ENCODE data around the gene ANKRD33B.
A peak's percentile ranks its signal among the peaks of the same experiment; 100 is the strongest.
"Not testable (repeated sequence)": the region's sequence is repeated elsewhere in the genome, so short reads cannot be mapped to it uniquely, and the experiment has no call there.

ANKRD33B gene

GRCh38 chr5:10556893-10557746 lies 6.8 kb upstream of the ANKRD33B start:
- Mint-ChIP-seq H3K9me3 (no peaks in the 10 kb centered on the region), H3K4me3 (no peak overlapping the region), H3K36me3 (ENCODE audit: low read depth) (no peaks in the 10 kb centered on the region), H3K4me1 (ENCODE audit: low read depth) (peaks cover 40% of the 10 kb centered on the region), H3K27ac (no peak overlapping the region), H3K27me3 (peaks cover 54% of the 10 kb centered on the region)
- intact Hi-C loops (cut with micrococcal nuclease), result no loop called here

- Mint-ChIP-seq H3K4me1 (ENCODE audit: low read depth) (peaks cover 45% of the 10 kb centered on the region), H3K36me3 (ENCODE audit: low read depth) (no peaks in the 10 kb centered on the region), H3K27me3 (peaks cover 63% of the 10 kb centered on the region), H3K9me3 (no peaks in the 10 kb centered on the region), H3K4me3 (no peak overlapping the region), H3K27ac (no peak overlapping the region)
- intact Hi-C loops (cut with micrococcal nuclease), result no loop called here
Measured at GRCh38 chr5:10559151-10559550, 4.7 kb upstream of the ANKRD33B start.

GRCh38 chr5:10559871-10560270 lies 4.0 kb upstream of the ANKRD33B start:
- intact Hi-C loops (cut with micrococcal nuclease), result no loop called here
- Mint-ChIP-seq H3K27ac (no peak overlapping the region), H3K27me3 (peaks cover 64% of the 10 kb centered on the region), H3K4me3 (no peak overlapping the region), H3K4me1 (ENCODE audit: low read depth) (peaks cover 51% of the 10 kb centered on the region), H3K36me3 (ENCODE audit: low read depth) (no peaks in the 10 kb centered on the region), H3K9me3 (no peaks in the 10 kb centered on the region)

GRCh38 chr5:10562201-10563109 lies 1.4 kb upstream of the ANKRD33B start:
- Mint-ChIP-seq H3K27me3 (peaks cover 69% of the 10 kb centered on the region), H3K4me3 (peak overlapping the region; percentile 52)
- intact Hi-C loops (cut with micrococcal nuclease), result no loop called here

GRCh38 chr5:10563110-10563944 lies 543 bp upstream of the ANKRD33B start:
- Mint-ChIP-seq H3K9me3 (no peaks in the 10 kb centered on the region), H3K4me1 (ENCODE audit: low read depth) (peaks cover 36% of the 10 kb centered on the region), H3K36me3 (ENCODE audit: low read depth) (no peaks in the 10 kb centered on the region), H3K27me3 (peaks cover 68% of the 10 kb centered on the region), H3K27ac (peak overlapping the region; percentile 45), H3K4me3 (peak overlapping the region; percentile 52)
- intact Hi-C loops (cut with micrococcal nuclease), result no loop called here

More at GRCh38 chr5:10562201-10563109, 1.4 kb upstream of the ANKRD33B start:
- Mint-ChIP-seq H3K4me1 (ENCODE audit: low read depth) (peaks cover 44% of the 10 kb centered on the region), H3K36me3 (ENCODE audit: low read depth) (no peaks in the 10 kb centered on the region), H3K27ac (peak overlapping the region; percentile 45), H3K9me3 (no peaks in the 10 kb centered on the region)

GRCh38 chr5:10564838-10565784 lies 1.2 kb downstream of the ANKRD33B start:
- Mint-ChIP-seq H3K4me1 (ENCODE audit: low read depth) (peaks cover 35% of the 10 kb centered on the region), H3K27me3 (peaks cover 65% of the 10 kb centered on the region), H3K4me3 (peak overlapping the region; percentile 76), H3K9me3 (no peaks in the 10 kb centered on the region), H3K36me3 (ENCODE audit: low read depth) (no peaks in the 10 kb centered on the region), H3K27ac (peak overlapping the region; percentile 12)
- intact Hi-C loops (cut with micrococcal nuclease), result loop anchor here (2.0 kb wide), 1 partner anchor 62 kb away; no protein-coding TSS in a partner anchor

- Mint-ChIP-seq H3K4me1 (ENCODE audit: low read depth) (peaks cover 35% of the 10 kb centered on the region), H3K9me3 (no peaks in the 10 kb centered on the region), H3K4me3 (no peak overlapping the region), H3K27me3 (peaks cover 58% of the 10 kb centered on the region), H3K36me3 (ENCODE audit: low read depth) (no peaks in the 10 kb centered on the region), H3K27ac (no peak overlapping the region)
- intact Hi-C loops (cut with micrococcal nuclease), result loop anchor here (2.0 kb wide), 1 partner anchor 61 kb away; no protein-coding TSS in a partner anchor
Measured at GRCh38 chr5:10565785-10566542, 2.1 kb downstream of the ANKRD33B start.

- intact Hi-C loops (cut with micrococcal nuclease), result no loop called here
- H3K27ac Mint-ChIP-seq, result no peak overlapping the region
- H3K4me1 Mint-ChIP-seq (ENCODE audit: low read depth), result peaks cover 35% of the 10 kb centered on the region
- H3K27me3 Mint-ChIP-seq, result peaks cover 53% of the 10 kb centered on the region
- no peaks in the 10 kb centered on the region for H3K9me3 Mint-ChIP-seq
- no peak overlapping the region for H3K4me3 Mint-ChIP-seq
- H3K36me3 Mint-ChIP-seq (ENCODE audit: low read depth), result no peaks in the 10 kb centered on the region
Measured at GRCh38 chr5:10566543-10567068, 2.7 kb downstream of the ANKRD33B start.

GRCh38 chr5:10567121-10567591 lies 3.3 kb downstream of the ANKRD33B start:
- H3K4me1 Mint-ChIP-seq (ENCODE audit: low read depth), result peaks cover 33% of the 10 kb centered on the region
- H3K36me3 Mint-ChIP-seq (ENCODE audit: low read depth), result no peaks in the 10 kb centered on the region
- no peak overlapping the region for H3K27ac Mint-ChIP-seq
- H3K9me3 Mint-ChIP-seq, result no peaks in the 10 kb centered on the region
- intact Hi-C loops (cut with micrococcal nuclease), result no loop called here
- H3K4me3 Mint-ChIP-seq, result no peak overlapping the region
- H3K27me3 Mint-ChIP-seq, result peaks cover 50% of the 10 kb centered on the region

GRCh38 chr5:10567781-10568321 lies 4.0 kb downstream of the ANKRD33B start:
- no peaks in the 10 kb centered on the region for H3K36me3 Mint-ChIP-seq (ENCODE audit: low read depth)

GRCh38 chr5:10570540-10570939 lies 6.7 kb downstream of the ANKRD33B start:
- H3K9me3 Mint-ChIP-seq; H3K36me3 Mint-ChIP-seq (ENCODE audit: low read depth); intact Hi-C loops (cut with micrococcal nuclease); H3K4me3 Mint-ChIP-seq; H3K27ac Mint-ChIP-seq: not testable (repeated sequence)
- peaks cover 31% of the 10 kb centered on the region for H3K27me3 Mint-ChIP-seq
- peaks cover 15% of the 10 kb centered on the region for H3K4me1 Mint-ChIP-seq (ENCODE audit: low read depth)

More at GRCh38 chr5:10567781-10568321, 4.0 kb downstream of the ANKRD33B start:
- peaks cover 47% of the 10 kb centered on the region for H3K27me3 Mint-ChIP-seq
- H3K4me3 Mint-ChIP-seq, result no peak overlapping the region
- H3K4me1 Mint-ChIP-seq (ENCODE audit: low read depth), result peaks cover 27% of the 10 kb centered on the region
- intact Hi-C loops (cut with micrococcal nuclease), result no loop called here
- H3K27ac Mint-ChIP-seq, result no peak overlapping the region
- H3K9me3 Mint-ChIP-seq, result no peaks in the 10 kb centered on the region
